GM10847 (cell line): ENCODE data around the gene ZBTB20.

ENCODE experiments used
- POLR2A ChIP-seq: IDR thresholded peaks from 2 replicates; pipeline ENCODE4 v1.6.1; 2011; ENCODE audit not compliant: insufficient read length; ENCODE audit errors: extremely low read depth

Gene ZBTB20

GRCh38 chr3:114880078-114880477 lies 267.0 kb downstream of the ZBTB20 start:
- no peak for TF ChIP-seq POLR2A

GRCh38 chr3:114879059-114880031 lies 267.7 kb downstream of the ZBTB20 start:
- no peak for TF ChIP-seq POLR2A

- TF ChIP-seq POLR2A = no peak
Measured at GRCh38 chr3:114878114-114878839, 268.8 kb downstream of the ZBTB20 start.

DNA sequence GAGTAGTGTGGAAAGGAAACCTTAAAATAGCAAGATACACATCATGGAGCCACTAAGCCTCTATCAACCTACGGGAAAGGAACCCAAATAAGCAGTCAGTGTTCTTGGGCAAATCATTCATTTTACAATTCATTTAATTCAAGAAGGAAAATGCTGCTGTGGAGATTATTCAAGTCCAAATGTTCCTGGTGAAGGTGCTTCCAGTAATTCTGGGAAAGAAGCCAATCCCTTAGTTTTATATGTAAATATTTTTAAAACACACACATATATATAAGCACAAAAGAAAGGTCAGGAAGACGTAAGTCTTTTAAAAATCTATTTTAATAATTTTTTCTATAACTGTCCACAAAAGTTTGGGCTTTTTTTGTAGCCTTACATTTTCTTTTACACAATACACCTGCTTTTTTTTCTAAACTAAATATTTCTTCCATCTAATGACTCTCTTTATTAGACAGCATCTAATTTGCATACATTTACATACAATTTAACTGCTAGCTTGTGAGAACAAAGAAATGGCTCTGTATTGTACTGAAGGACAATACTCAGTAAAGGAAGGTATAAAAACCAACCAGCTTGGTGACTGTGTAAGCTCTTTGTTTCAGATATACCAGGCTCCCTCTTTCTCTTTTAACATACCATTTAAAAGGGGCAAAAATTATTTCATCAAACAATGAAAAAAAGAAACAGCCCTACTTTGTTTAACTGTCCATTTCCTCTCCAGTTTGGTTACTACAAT lies 269.5 kb downstream of the ZBTB20 start:
- no peak for TF ChIP-seq POLR2A

DNA sequence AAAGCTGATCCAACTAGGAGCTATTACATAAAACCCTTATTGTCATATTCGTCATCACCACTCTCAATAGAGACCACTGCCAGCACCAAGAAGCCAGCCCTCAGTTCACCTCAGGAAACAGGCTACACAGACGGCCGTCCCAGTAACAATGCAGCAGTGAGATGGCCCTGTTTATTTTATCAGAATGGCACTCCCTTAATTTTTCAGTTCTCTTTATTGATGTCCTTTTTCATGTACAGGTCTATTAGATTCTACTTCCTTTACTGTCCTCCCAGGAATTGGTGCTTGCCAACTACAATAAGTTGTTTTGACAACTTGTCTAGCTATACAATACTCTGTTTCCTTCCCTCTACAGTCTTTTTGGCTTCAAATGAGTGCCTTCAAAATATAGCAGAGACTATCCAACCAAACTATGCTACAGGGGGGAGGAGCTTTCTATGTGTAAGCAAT lies 272.5 kb downstream of the ZBTB20 start:
- no peak for TF ChIP-seq POLR2A

GRCh38 chr3:114873591-114873990 lies 273.5 kb downstream of the ZBTB20 start:
- no peak for TF ChIP-seq POLR2A

DNA sequence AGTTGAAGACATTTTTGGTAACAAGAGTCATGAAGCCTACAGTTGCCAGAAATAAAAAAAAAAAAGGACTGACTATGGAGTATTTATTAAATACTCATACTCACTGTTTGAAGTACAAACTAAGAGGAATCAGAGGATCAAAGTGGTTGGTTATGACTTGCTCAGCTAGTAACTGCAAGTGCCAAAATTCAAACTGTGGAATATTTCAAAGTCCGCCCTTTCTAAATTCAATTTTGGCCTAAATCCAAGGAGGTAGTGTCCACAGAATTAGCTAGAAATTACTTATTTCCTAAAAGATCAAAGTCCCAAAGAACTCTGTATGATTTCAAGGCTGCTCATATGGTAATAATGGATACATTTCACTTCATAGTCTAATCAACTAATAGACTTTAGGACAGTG lies 274.5 kb downstream of the ZBTB20 start:
- no peak for TF ChIP-seq POLR2A

DNA sequence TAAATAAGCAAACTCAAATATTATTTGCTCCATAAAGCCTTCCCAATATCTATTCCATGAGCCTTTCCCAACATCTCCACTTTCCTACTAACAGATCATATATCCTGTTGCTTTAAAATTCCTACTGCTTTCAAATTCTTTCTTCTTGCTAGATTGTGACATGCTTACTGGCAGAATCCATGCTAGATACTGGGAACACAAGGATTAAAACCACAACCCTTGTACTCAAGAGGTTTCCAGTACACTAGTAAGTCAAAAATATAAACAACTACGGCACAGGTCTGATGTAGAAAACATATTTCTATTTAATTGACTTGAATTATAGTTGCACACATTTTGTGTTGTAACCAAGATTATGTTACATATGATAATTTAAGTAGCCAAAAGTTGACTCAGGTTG lies 275.0 kb downstream of the ZBTB20 start:
- TF ChIP-seq POLR2A = no peak

- TF ChIP-seq POLR2A = no peak
Measured at GRCh38 chr3:114867835-114868503, 279.1 kb downstream of the ZBTB20 start.

- no peak for TF ChIP-seq POLR2A
Measured at GRCh38 chr3:114867359-114867758, 279.7 kb downstream of the ZBTB20 start.

DNA sequence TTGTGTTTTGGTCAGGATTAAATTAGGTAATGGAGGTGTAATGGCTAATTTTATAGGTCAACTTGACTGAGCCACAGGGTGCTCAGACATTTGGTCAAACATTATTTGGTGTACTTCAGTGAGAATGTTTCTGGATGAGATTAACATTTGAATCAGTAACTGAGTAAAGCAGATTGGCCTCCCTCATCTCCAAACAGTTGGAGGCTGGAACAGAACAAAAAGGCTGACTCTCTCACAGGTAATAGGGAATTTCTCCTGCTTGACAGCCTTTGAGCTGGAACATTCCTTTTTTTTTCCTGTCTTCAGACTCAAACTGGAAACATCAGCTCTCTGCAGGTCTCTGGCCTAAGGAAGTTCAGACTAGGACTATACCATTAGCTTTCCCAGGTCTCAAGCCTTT lies 280.7 kb downstream of the ZBTB20 start:
- TF ChIP-seq POLR2A = no peak

DNA sequence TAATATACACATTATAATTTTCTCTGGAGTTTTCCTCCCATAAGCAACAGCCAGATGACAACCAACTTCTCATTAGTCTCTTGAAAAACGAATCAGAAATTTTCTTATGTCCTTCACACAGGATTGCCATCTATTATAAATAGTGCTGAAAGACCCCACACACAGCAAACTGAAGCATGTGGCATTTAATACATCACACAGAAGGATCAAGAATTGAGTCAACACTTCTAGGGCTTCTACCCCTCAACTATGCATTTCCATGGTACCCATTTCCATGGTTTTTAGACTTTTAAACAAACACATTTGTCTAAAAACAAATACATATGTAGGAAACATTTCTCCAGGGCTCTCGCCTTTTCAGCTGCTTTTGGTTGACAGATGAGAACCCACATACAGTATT lies 282.1 kb downstream of the ZBTB20 start:
- TF ChIP-seq POLR2A = no peak

- TF ChIP-seq POLR2A = no peak
Measured at GRCh38 chr3:114863848-114864247, 283.2 kb downstream of the ZBTB20 start.

- no peak for TF ChIP-seq POLR2A
Measured at GRCh38 chr3:114861666-114862065, 285.4 kb downstream of the ZBTB20 start.

DNA sequence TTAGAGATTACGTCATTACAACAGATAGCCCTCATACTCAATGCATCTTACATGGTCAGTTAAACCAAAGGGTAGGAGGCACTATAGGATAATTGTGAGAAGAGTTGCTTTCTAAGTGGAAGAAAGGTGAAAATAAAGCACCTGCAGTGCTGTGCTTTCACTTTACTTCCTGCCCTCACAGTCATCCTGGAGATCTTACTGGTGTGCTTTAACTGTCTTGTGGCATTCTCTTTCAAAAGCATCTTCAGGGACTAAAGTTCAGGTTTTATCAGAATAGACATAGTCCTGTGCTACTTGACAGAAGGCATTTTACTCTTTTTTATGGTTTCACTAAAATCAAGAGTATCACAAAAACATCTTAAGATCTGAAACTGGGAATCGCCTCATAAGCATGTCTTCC lies 286.6 kb downstream of the ZBTB20 start:
- TF ChIP-seq POLR2A = no peak
